ENCODE data around the gene PDE4D. TPM values are rescaled to one million over a fixed set of nuclear protein-coding genes. Genes with fewer than 3 reads are reported as not detected.

Gene PDE4D
- total RNA-seq, 4 donors from 2014 or later: 14.7 to 36.3 (median 24.7) TPM

GRCh38 chr5:59716966-59717500 lies 176.5 kb downstream of the PDE4D start:
- Histone ChIP-seq H3K4me1 (no peaks in the 10 kb centered on the region), H3K27me3 (no peaks in the 10 kb centered on the region), H3K9me3 (no peaks in the 10 kb centered on the region), H3K36me3 (no peaks in the 10 kb centered on the region), H3K4me3 (replicated peaks in 1 of 3) (no peak overlapping the region), H3K27ac (no peak overlapping the region)
- no peak for TF ChIP-seq POLR2A (IDR thresholded peaks at IDR 0.05)
- TF ChIP-seq, protein P1, sequence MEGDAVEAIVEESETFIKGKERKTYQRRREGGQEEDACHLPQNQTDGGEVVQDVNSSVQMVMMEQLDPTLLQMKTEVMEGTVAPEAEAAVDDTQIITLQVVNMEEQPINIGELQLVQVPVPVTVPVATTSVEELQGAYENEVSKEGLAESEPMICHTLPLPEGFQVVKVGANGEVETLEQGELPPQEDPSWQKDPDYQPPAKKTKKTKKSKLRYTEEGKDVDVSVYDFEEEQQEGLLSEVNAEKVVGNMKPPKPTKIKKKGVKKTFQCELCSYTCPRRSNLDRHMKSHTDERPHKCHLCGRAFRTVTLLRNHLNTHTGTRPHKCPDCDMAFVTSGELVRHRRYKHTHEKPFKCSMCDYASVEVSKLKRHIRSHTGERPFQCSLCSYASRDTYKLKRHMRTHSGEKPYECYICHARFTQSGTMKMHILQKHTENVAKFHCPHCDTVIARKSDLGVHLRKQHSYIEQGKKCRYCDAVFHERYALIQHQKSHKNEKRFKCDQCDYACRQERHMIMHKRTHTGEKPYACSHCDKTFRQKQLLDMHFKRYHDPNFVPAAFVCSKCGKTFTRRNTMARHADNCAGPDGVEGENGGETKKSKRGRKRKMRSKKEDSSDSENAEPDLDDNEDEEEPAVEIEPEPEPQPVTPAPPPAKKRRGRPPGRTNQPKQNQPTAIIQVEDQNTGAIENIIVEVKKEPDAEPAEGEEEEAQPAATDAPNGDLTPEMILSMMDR (IDR thresholded peaks at IDR 0.05): no peak
- intact Hi-C loops (cut with DNase I): no loop called here
- WGBS, 2 donors: 0 to 98% methylated on average over 1 of the region's 1 CpG
- no peak for DNase-seq

GRCh38 chr5:59716029-59716428 lies 177.5 kb downstream of the PDE4D start:
- no peaks in the 10 kb centered on the region for H3K4me1 ChIP-seq
- TF ChIP-seq POLR2A (IDR thresholded peaks at IDR 0.05): no peak
- TF ChIP-seq, protein P1 (IDR thresholded peaks at IDR 0.05): no peak
- intact Hi-C loops (cut with DNase I): no loop called here
- WGBS, 2 donors: 82 to 92% methylated on average over 9 of the region's 9 CpGs
- no peak overlapping the region for H3K4me3 ChIP-seq (replicated peaks in 1 of 3)
- DNase-seq: no peak
- H3K36me3 ChIP-seq: no peaks in the 10 kb centered on the region
- H3K27ac ChIP-seq: no peak overlapping the region
- no peaks in the 10 kb centered on the region for H3K27me3 ChIP-seq
- no peaks in the 10 kb centered on the region for H3K9me3 ChIP-seq

- Histone ChIP-seq H3K36me3 (no peaks in the 10 kb centered on the region), H3K9me3 (no peaks in the 10 kb centered on the region), H3K4me1 (no peaks in the 10 kb centered on the region), H3K27me3 (no peaks in the 10 kb centered on the region), H3K4me3 (replicated peaks in 1 of 3) (no peak overlapping the region), H3K27ac (no peak overlapping the region)
- no peak for TF ChIP-seq POLR2A (IDR thresholded peaks at IDR 0.05)
- TF ChIP-seq, protein P1 (IDR thresholded peaks at IDR 0.05): no peak
- WGBS, 2 donors: 96 to 97% methylated on average over 5 of the region's 5 CpGs
- DNase-seq: no peak
- intact Hi-C loops (cut with DNase I): no loop called here
Observed at GRCh38 chr5:59715228-59715627, 178.3 kb downstream of the PDE4D start.

- H3K4me3 ChIP-seq (replicated peaks in 1 of 3): no peak overlapping the region
- no peak for DNase-seq
- no peaks in the 10 kb centered on the region for H3K4me1 ChIP-seq
- TF ChIP-seq, protein P1 (IDR thresholded peaks at IDR 0.05): no peak
- TF ChIP-seq POLR2A (IDR thresholded peaks at IDR 0.05): no peak
- H3K27ac ChIP-seq: no peak overlapping the region
- no peaks in the 10 kb centered on the region for H3K27me3 ChIP-seq
- WGBS, 2 donors: 95 to 99% methylated on average over 5 to 6 of the region's 6 CpGs
- H3K36me3 ChIP-seq: no peaks in the 10 kb centered on the region
- H3K9me3 ChIP-seq: no peaks in the 10 kb centered on the region
- intact Hi-C loops (cut with DNase I): no loop called here
Observed at GRCh38 chr5:59713498-59713844, 180.1 kb downstream of the PDE4D start.

GRCh38 chr5:59712836-59713497 lies 180.6 kb downstream of the PDE4D start:
- no peak for DNase-seq
- no peaks in the 10 kb centered on the region for H3K9me3 ChIP-seq
- H3K36me3 ChIP-seq: no peaks in the 10 kb centered on the region
- no peaks in the 10 kb centered on the region for H3K4me1 ChIP-seq
- no peak overlapping the region for H3K4me3 ChIP-seq (replicated peaks in 1 of 3)
- 95 to 97% methylated on average over 6 of the region's 6 CpGs for WGBS, 2 donors
- intact Hi-C loops (cut with DNase I): no loop called here
- H3K27me3 ChIP-seq: no peaks in the 10 kb centered on the region
- TF ChIP-seq POLR2A (IDR thresholded peaks at IDR 0.05): no peak
- TF ChIP-seq, protein P1 (IDR thresholded peaks at IDR 0.05): no peak
- no peak overlapping the region for H3K27ac ChIP-seq
